Measurements from ENCODE around the gene ZSWIM5. TPM values are rescaled to one million over a fixed set of nuclear protein-coding genes. Genes with fewer than 3 reads are reported as not detected.

The ZSWIM5 gene
- polyA plus RNA-seq, 1 donor (not counting 4 experiments of a cell fraction or from before 2014, with no cell fraction given), result 0.03 TPM

- no peak for FAIRE-seq
- no peaks in the 10 kb centered on the region for H3K9me3 ChIP-seq (ENCODE audit: control insufficient read depth, low read depth, low read length)
These were observed 200.6 kb downstream of the ZSWIM5 start for GRCh38 chr1:45005761-45006160.

GRCh38 chr1:45004281-45004920 lies 202.0 kb downstream of the ZSWIM5 start:
- Histone ChIP-seq H3K4me3 (ENCODE audit: control insufficient read depth in 2 of 3, extremely low read depth in 1 of 3, insufficient read depth in 2 of 3, low read depth in 1 of 3, low read length in 3 of 3) (no peak overlapping the region), H3K4me2 (ENCODE audit: control insufficient read depth, extremely low read depth, insufficient read depth, low read depth, low read length) (no peak overlapping the region), H2AFZ (ENCODE audit: control insufficient read depth, low read length) (no peak overlapping the region), H3K27ac (ENCODE audit: control insufficient read depth, insufficient read depth, low read length) (no peak overlapping the region), H3K36me3 (ENCODE audit: control insufficient read depth in 2 of 2, extremely low read depth in 1 of 2, insufficient read depth in 2 of 2, low read length in 2 of 2) (peaks cover 32 to 49% of the 10 kb centered on the region in 2 experiments), H4K20me1 (ENCODE audit: control insufficient read depth, extremely low read depth, insufficient read depth, low read length) (no peaks in the 10 kb centered on the region), H3K9me3 (ENCODE audit: control insufficient read depth, low read depth, low read length) (no peaks in the 10 kb centered on the region), H3K9me1 (ENCODE audit: control insufficient read depth, extremely low read depth, insufficient read depth, low read length) (no peaks in the 10 kb centered on the region), H3K9ac (ENCODE audit: control insufficient read depth, extremely low read depth, insufficient read depth, low read length) (no peak overlapping the region), H3K27me3 (ENCODE audit: control insufficient read depth, extremely low read depth, insufficient read depth, low read length) (no peaks in the 10 kb centered on the region), H3K79me2 (ENCODE audit: control insufficient read depth, insufficient read depth, low read length) (peaks cover under 1% of the 10 kb centered on the region), H3K4me1 (ENCODE audit: control insufficient read depth, extremely low read depth, insufficient read depth, low read length) (no peaks in the 10 kb centered on the region)
- TF ChIP-seq EZH2 (IDR thresholded peaks at IDR 0.05; ENCODE audit: low read length) (no peak), CTCF (optimal IDR thresholded peaks at IDR 0.05 in 1 of 3, IDR thresholded peaks at IDR 0.05 in 1 of 3, conservative IDR thresholded peaks at IDR 0.05 in 1 of 3; ENCODE audit: extremely low read depth in 1 of 3, insufficient read depth in 2 of 3, low read length in 3 of 3) (no peak)
- dilution Hi-C loops (cut with MboI; ENCODE audit: extremely low pct_ligation_motif_present, low sequenced_read_pairs), result no loop called here
- no peak for DNase-seq (ENCODE audit: low read depth, low spot score)
- no peak for FAIRE-seq

More at GRCh38 chr1:45005761-45006160, 200.6 kb downstream of the ZSWIM5 start:
- Histone ChIP-seq H3K9ac (ENCODE audit: control insufficient read depth, extremely low read depth, insufficient read depth, low read length) (no peak overlapping the region), H3K27ac (ENCODE audit: control insufficient read depth, insufficient read depth, low read length) (no peak overlapping the region), H4K20me1 (ENCODE audit: control insufficient read depth, extremely low read depth, insufficient read depth, low read length) (no peaks in the 10 kb centered on the region), H3K4me1 (ENCODE audit: control insufficient read depth, extremely low read depth, insufficient read depth, low read length) (peaks cover 7% of the 10 kb centered on the region), H3K4me3 (ENCODE audit: control insufficient read depth in 2 of 3, extremely low read depth in 1 of 3, insufficient read depth in 2 of 3, low read depth in 1 of 3, low read length in 3 of 3) (no peak overlapping the region), H3K36me3 (ENCODE audit: control insufficient read depth in 2 of 2, extremely low read depth in 1 of 2, insufficient read depth in 2 of 2, low read length in 2 of 2) (peaks cover 36 to 52% of the 10 kb centered on the region in 2 experiments), H3K79me2 (ENCODE audit: control insufficient read depth, insufficient read depth, low read length) (peaks cover 14% of the 10 kb centered on the region), H3K27me3 (ENCODE audit: control insufficient read depth, extremely low read depth, insufficient read depth, low read length) (no peaks in the 10 kb centered on the region), H2AFZ (ENCODE audit: control insufficient read depth, low read length) (no peak overlapping the region), H3K9me1 (ENCODE audit: control insufficient read depth, extremely low read depth, insufficient read depth, low read length) (no peaks in the 10 kb centered on the region), H3K4me2 (ENCODE audit: control insufficient read depth, extremely low read depth, insufficient read depth, low read depth, low read length) (no peak overlapping the region)
- TF ChIP-seq CTCF (optimal IDR thresholded peaks at IDR 0.05 in 1 of 3, IDR thresholded peaks at IDR 0.05 in 1 of 3, conservative IDR thresholded peaks at IDR 0.05 in 1 of 3; ENCODE audit: extremely low read depth in 1 of 3, insufficient read depth in 2 of 3, low read length in 3 of 3) (no peak), EZH2 (IDR thresholded peaks at IDR 0.05; ENCODE audit: low read length) (no peak)
- dilution Hi-C loops (cut with MboI; ENCODE audit: extremely low pct_ligation_motif_present, low sequenced_read_pairs), result no loop called here
- DNase-seq (ENCODE audit: low read depth, low spot score), result no peak

Data from keratinocyte (primary cell).